ENCODE results near the gene D2HGDH.

DNA sequence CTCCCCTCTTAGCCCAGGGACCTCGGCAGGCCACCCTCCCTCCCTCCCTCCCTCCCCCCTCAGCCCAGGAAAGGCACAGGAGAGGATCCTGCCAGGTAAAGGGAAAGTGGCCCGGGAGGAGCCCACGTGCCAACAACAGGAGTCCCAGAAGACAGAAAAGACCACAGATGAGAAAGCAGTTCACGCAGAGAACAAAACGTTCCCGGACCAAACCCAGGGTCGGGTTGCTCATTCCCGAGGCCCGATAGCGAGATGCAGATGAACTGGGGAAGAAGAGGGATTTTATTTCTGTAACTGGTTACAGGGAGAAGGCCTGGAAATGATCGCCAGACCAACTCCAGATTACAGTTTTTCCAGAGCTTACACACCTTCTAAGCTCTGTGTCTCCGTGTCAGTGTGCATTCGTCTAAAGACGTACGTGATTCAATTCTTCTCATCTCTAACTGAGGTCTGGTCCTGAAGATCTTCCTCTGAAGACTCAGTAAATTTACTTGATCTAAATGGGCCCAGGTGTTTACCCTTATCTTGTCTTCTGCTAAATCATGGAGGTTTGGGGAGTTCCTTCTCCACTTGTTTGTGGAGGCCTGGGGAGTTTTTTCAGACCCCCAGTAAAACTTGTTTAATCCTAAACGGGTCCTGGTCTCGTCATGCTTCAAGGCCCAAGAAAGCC lies 73.8 kb downstream of the D2HGDH start:
- TF ChIP-seq, protein P1, sequence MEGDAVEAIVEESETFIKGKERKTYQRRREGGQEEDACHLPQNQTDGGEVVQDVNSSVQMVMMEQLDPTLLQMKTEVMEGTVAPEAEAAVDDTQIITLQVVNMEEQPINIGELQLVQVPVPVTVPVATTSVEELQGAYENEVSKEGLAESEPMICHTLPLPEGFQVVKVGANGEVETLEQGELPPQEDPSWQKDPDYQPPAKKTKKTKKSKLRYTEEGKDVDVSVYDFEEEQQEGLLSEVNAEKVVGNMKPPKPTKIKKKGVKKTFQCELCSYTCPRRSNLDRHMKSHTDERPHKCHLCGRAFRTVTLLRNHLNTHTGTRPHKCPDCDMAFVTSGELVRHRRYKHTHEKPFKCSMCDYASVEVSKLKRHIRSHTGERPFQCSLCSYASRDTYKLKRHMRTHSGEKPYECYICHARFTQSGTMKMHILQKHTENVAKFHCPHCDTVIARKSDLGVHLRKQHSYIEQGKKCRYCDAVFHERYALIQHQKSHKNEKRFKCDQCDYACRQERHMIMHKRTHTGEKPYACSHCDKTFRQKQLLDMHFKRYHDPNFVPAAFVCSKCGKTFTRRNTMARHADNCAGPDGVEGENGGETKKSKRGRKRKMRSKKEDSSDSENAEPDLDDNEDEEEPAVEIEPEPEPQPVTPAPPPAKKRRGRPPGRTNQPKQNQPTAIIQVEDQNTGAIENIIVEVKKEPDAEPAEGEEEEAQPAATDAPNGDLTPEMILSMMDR (IDR thresholded peaks at IDR 0.05; ENCODE audit: insufficient read depth, low read depth, low read length), result no peak
- no peak for TF ChIP-seq EZH2 (IDR thresholded peaks at IDR 0.05; ENCODE audit: insufficient read depth, low read length)
